NT2/D1 (cell line): ENCODE data around the gene RAX2.

Experiments used
- DNase-seq: peaks from one replicate; pipeline ENCODE4 v3.0.0-alpha.2; 2011; ENCODE audit warnings: low read depth, low spot score
- H3K27me3 ChIP-seq: 2 replicates; pipeline ENCODE4 v1.6.0; 2011; ENCODE audit warnings: mild to moderate bottlenecking; ENCODE audit not compliant: insufficient read length, insufficient read depth
- H3K36me3 ChIP-seq: 2 replicates; pipeline ENCODE4 v1.6.1; 2011; ENCODE audit warnings: mild to moderate bottlenecking, low read length, mixed read lengths; ENCODE audit not compliant: insufficient read depth, insufficient read length
- H3K4me1 ChIP-seq: 2 replicates; pipeline ENCODE4 v1.5.1; 2011; ENCODE audit not compliant: insufficient read depth, insufficient read length
- H3K4me3 ChIP-seq: 2 replicates; pipeline ENCODE4 v1.5.1; 2011; ENCODE audit warnings: low read depth; ENCODE audit not compliant: insufficient read length
- H3K9ac ChIP-seq: 2 replicates; pipeline ENCODE4 v1.6.0; 2011; ENCODE audit warnings: low read depth; ENCODE audit not compliant: insufficient read length
- H3K9me3 ChIP-seq: 2 replicates; pipeline ENCODE4 v1.5.1; 2011; ENCODE audit warnings: mild to moderate bottlenecking, low read length; ENCODE audit not compliant: insufficient read depth
- SUZ12 ChIP-seq: IDR thresholded peaks from 2 replicates; pipeline ENCODE4 v1.6.1; 2011; ENCODE audit not compliant: insufficient read length, insufficient read depth; ENCODE audit errors: extremely low read depth
- YY1 ChIP-seq: IDR thresholded peaks from 2 replicates; pipeline ENCODE4 v1.6.1; 2011; ENCODE audit not compliant: insufficient read length, insufficient read depth
- ZNF274 ChIP-seq: IDR thresholded peaks from 2 replicates; pipeline ENCODE4 v1.6.1; 2011; ENCODE audit warnings: mild to moderate bottlenecking, low read depth, low read length

RAX2 gene

GRCh38 chr19:3737487-3738205 lies 34.4 kb downstream of the RAX2 start:
- no peaks in the 10 kb centered on the region for H3K4me1 ChIP-seq
- DNase-seq: no peak
- no peak overlapping the region for H3K9ac ChIP-seq
- no peaks in the 10 kb centered on the region for H3K27me3 ChIP-seq
- no peaks in the 10 kb centered on the region for H3K36me3 ChIP-seq
- TF ChIP-seq ZNF274 (no peak), SUZ12 (no peak), YY1 (no peak)
- H3K9me3 ChIP-seq: no peaks in the 10 kb centered on the region
- no peak overlapping the region for H3K4me3 ChIP-seq

GRCh38 chr19:3736106-3736724 lies 35.8 kb downstream of the RAX2 start:
- Histone ChIP-seq H3K9ac (no peak overlapping the region), H3K4me1 (no peaks in the 10 kb centered on the region), H3K4me3 (no peak overlapping the region), H3K9me3 (no peaks in the 10 kb centered on the region), H3K27me3 (no peaks in the 10 kb centered on the region), H3K36me3 (no peaks in the 10 kb centered on the region)
- DNase-seq: no peak
- no peak for TF ChIP-seq SUZ12
- TF ChIP-seq YY1: no peak
- TF ChIP-seq ZNF274: no peak

GRCh38 chr19:3734310-3734600 lies 37.8 kb downstream of the RAX2 start:
- H3K4me1 ChIP-seq: peaks cover 7% of the 10 kb centered on the region
- no peak for DNase-seq
- TF ChIP-seq SUZ12 (no peak), ZNF274 (no peak), YY1 (no peak)
- H3K36me3 ChIP-seq: no peaks in the 10 kb centered on the region
- no peak overlapping the region for H3K9ac ChIP-seq
- H3K27me3 ChIP-seq: no peaks in the 10 kb centered on the region
- no peaks in the 10 kb centered on the region for H3K9me3 ChIP-seq
- no peak overlapping the region for H3K4me3 ChIP-seq

- H3K9ac ChIP-seq: no peak overlapping the region
- no peaks in the 10 kb centered on the region for H3K27me3 ChIP-seq
- no peak overlapping the region for H3K4me3 ChIP-seq
- no peaks in the 10 kb centered on the region for H3K36me3 ChIP-seq
- no peaks in the 10 kb centered on the region for H3K9me3 ChIP-seq
- DNase-seq: no peak
- H3K4me1 ChIP-seq: peaks cover 7% of the 10 kb centered on the region
- TF ChIP-seq YY1 (no peak), SUZ12 (no peak), ZNF274 (no peak)
Measured at GRCh38 chr19:3733549-3734309, 38.3 kb downstream of the RAX2 start.

- Histone ChIP-seq H3K4me3 (no peak overlapping the region), H3K27me3 (no peaks in the 10 kb centered on the region), H3K9me3 (no peaks in the 10 kb centered on the region), H3K4me1 (peaks cover 12% of the 10 kb centered on the region), H3K9ac (no peak overlapping the region), H3K36me3 (no peaks in the 10 kb centered on the region)
- TF ChIP-seq SUZ12 (no peak), YY1 (no peak), ZNF274 (no peak)
- no peak for DNase-seq
Measured at GRCh38 chr19:3732108-3732507, 39.9 kb downstream of the RAX2 start.

- Histone ChIP-seq H3K4me3 (no peak overlapping the region), H3K9me3 (no peaks in the 10 kb centered on the region), H3K4me1 (peaks cover 16% of the 10 kb centered on the region), H3K9ac (no peak overlapping the region), H3K36me3 (no peaks in the 10 kb centered on the region), H3K27me3 (no peaks in the 10 kb centered on the region)
- no peak for DNase-seq
- TF ChIP-seq SUZ12: no peak
- no peak for TF ChIP-seq ZNF274
- TF ChIP-seq YY1: no peak
Measured at GRCh38 chr19:3730457-3730958, 41.5 kb downstream of the RAX2 start.

- no peaks in the 10 kb centered on the region for H3K9me3 ChIP-seq
- no peaks in the 10 kb centered on the region for H3K36me3 ChIP-seq
- H3K4me1 ChIP-seq: peaks cover 27% of the 10 kb centered on the region
- no peak for DNase-seq
- no peaks in the 10 kb centered on the region for H3K27me3 ChIP-seq
- TF ChIP-seq SUZ12 (no peak), YY1 (no peak), ZNF274 (no peak)
- H3K4me3 ChIP-seq: no peak overlapping the region
- H3K9ac ChIP-seq: peak overlapping the region; percentile 67
Measured at GRCh38 chr19:3725640-3726310, 46.3 kb downstream of the RAX2 start.
